HG03354 (cell line): ENCODE data around the gene MRFAP1L1.

ENCODE experiments used
- ATAC-seq: cut with Tn5 transposase; IDR thresholded peaks from one replicate; pipeline ENCODE4 v1.9.1; 2021; ENCODE audit warnings: mild to moderate bottlenecking; ENCODE audit not compliant: unreplicated experiment, poor library complexity, severe bottlenecking

The MRFAP1L1 gene

GRCh38 chr4:6718932-6719610 is 9.4 kb upstream of the MRFAP1L1 start:
- no peak for ATAC-seq

- ATAC-seq = no peak
These were observed 7.4 kb upstream of the MRFAP1L1 start for GRCh38 chr4:6716958-6717655.

DNA sequence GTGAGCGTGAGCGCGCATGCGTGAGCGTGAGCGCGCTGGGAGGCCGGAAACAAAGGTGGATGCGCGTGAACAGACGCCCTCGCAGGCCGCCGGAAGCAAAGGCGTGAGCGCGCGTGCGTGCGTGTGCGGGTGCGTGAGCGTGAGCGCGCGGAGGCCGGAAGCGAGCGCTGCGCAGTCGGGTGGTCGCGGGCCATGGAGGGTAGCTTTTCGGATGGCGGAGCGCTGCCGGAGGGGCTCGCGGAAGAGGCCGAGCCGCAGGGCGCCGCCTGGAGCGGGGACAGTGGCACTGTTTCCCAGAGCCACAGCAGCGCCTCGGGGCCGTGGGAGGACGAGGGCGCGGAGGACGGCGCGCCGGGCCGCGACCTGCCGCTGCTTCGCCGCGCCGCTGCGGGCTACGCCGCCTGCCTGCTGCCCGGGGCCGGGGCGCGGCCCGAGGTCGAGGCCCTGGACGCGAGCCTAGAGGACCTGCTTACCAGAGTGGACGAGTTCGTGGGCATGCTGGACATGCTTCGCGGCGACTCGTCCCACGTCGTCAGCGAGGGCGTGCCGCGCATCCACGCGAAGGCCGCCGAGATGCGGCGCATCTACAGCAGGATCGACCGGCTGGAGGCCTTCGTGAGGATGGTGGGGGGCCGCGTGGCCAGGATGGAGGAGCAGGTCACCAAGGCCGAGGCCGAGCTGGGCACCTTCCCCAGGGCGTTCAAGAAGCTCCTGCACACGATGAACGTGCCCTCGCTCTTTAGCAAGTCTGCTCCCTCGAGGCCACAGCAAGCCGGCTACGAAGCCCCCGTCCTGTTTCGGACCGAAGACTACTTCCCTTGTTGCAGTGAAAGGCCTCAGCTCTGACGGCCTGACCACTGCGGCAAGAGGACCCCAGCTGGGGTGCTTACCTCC is 6.6 kb upstream of the MRFAP1L1 start, which contains the start of gene BLOC1S4:
BLOC1S4 (plus strand) TSS at position 157 of the 894 bp plus-strand sequence; CDS start at position 193, 36 bp downstream.
- ATAC-seq = peak; percentile 87

DNA sequence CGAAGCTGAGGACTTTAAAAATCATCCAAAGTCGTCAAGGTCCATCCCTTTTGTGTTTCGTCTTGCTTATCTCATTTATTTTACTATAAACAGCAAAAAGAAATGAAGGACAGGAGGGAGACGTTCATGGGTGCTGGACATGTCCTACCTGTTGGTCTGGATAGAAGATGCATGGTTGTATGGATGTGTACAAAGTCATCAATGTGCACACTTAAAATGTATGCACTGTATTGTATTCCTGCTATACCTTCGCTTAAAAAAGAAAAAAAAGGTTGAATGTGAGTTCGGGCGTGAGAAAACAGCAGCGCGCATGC is 6.0 kb upstream of the MRFAP1L1 start:
- no peak for ATAC-seq

DNA sequence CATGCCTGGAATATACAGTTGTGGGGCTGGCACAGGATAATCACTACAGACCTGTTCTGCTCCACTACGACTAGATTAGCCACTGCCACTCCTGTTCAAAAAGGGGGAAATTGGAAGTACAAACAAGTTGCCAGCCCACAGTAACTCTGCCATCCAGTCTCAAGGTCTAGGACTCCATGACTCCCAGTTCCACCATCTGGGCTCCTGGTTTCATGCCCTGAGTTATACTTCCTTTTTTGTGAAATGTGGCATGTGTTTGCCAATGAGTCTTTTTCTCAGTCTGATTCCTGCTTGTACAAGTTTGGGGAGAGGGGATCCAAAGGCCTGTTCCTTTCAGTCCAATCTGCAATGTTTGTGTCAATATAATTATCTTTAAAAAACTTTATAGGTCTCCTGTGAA is 5.3 kb upstream of the MRFAP1L1 start:
- ATAC-seq = no peak

- ATAC-seq = no peak
These were observed 1.3 kb upstream of the MRFAP1L1 start for GRCh38 chr4:6710996-6711395.

- no peak for ATAC-seq
These were observed 617 bp upstream of the MRFAP1L1 start for GRCh38 chr4:6710282-6710681.

GRCh38 chr4:6706173-6706572 is 3.5 kb downstream of the MRFAP1L1 start:
- no peak for ATAC-seq

DNA sequence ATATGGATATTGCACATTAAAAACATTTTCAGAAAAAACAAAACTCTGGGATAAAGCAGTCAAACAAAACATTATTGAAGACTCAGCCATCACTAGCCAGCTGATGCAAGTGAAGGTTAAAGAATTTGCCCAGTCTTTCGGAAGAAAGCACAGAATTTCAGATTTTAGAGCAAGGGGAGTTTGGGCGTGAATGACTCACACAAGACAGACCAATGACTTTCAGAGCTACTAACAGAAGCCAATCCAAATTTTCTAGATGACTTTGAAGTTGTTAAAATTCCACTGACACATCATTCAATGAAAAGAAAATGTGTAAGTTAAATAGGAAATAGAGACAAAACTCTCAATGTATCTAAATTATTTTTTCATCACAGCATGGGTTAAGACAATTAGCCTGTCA is 4.0 kb downstream of the MRFAP1L1 start:
- no peak for ATAC-seq

DNA sequence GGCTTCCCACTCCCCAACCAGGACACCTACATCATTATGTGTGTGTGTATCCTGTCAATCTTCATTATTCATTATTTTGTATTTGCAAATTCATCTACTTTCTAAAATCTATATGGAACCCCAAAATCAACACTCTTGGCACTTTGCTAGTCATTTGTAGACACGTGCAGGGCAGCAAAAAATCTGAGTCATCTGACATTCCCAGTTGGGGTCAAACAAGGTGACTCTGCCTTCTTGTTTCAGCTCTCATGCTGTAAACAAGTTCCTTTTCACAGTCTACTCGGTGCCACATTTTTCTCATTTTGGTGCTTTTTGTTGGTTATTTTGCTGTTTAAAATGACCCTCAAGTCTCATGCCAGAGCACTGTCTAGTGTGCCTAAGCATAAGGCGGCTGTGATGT is 5.9 kb downstream of the MRFAP1L1 start:
- no peak for ATAC-seq

DNA sequence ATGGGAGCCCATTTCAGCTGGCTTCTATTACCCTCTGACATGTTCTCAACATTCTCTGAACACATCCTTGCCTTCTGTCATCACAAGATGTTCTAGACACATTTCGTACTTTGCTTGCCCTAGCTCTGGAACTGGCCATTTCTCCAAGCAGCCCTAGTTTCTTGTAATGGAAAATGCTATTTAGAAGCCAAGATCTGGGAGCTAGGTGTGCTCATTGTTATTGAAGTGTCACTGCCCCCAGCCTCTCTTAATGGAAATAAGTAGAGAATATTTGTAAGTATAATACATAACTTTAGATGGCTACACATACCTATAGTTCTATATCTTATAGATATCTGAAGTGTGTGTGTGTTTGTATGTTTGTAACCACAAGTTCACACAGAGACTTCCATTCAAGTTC is 6.9 kb downstream of the MRFAP1L1 start:
- no peak for ATAC-seq

DNA sequence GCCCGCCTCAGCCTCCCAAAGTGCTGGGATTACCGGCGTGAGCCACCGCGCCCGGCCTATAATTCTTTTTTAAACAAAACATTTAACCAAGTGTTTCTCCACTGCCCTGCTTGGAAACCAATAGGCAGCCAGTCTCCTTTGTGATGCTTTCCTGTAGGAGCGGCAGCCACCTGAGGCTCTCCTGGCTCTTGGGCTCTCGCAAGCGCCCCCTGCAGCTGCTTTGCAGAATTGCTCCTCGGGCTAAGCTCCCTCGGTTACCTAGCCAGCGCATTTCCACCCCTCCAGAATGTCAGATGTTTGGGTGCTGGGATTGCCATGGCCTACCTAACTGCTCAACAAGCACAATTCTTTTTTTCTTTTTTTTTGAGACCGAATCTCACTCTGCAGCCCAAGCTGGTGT is 8.3 kb downstream of the MRFAP1L1 start:
- no peak for ATAC-seq

- no peak for ATAC-seq
These were observed 9.8 kb downstream of the MRFAP1L1 start for GRCh38 chr4:6699903-6700302.

- ATAC-seq = no peak
These were observed 10.3 kb downstream of the MRFAP1L1 start for GRCh38 chr4:6699388-6699787.

DNA sequence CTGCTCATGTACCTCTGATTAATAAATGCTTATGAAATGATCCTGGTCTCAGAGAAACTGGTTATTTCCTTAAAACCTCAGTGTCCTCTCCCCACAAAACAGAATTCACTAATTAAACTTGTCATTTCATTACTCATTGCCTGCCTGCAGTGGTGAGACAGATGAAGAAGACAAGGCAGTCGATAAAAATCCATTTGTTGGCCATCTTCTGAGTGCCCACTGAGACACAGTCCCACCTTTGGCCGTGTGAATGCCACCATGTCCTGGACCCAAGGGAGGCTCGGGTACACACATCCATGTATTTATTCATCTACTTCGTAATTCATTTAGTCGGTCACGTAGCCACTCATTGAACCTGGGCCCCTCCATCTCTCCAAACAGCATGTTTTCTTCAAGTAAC is 12.5 kb downstream of the MRFAP1L1 start:
- ATAC-seq = no peak

- ATAC-seq = no peak
These were observed 13.1 kb downstream of the MRFAP1L1 start for GRCh38 chr4:6696611-6697010.

DNA sequence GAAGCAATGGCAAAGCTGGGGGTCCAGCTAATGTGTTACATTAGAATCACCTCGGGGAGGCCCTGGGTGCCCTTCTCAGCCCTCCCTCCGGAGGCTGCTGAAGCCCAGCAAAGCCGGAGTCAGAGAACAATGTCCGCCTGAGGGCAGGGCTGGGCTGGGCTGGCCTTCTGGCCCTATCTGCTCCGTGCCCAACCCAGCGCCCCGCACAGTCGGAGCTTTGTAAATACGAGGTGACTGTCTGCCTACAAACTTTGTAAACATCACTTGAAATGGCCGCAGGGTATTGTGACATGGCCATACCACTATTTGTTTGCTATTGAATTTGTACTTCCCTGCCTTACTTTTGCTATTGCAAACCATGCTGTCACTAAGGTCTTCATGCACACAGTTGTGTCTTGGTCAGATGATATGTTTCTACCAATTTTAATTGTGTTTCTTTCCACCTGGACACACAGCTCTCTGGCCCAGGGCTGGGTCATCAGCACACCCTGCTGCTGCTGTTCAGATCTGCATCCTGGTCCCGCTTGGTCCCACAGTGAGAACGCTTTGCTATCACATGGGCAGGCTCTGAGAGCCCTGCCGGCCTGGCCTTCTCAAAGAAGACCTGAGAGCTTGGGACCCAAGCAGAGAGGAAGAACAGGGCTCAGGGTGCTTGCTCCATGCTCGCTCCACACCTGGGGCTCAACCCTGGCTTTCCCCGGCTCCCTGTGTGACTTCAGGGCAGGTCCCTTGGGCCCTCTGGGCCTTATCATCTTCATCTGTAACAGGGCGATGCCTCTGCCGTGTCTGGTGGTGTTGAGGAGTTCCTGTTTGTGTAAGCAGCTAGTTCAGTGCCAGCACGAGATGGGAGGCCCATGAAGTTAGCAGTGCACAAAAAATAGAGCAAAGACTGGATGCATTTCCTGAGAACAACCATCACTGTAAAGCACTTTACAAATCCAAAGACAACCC is 13.7 kb downstream of the MRFAP1L1 start:
- no peak for ATAC-seq

GRCh38 chr4:6694177-6694901 is 15.3 kb downstream of the MRFAP1L1 start:
- no peak for ATAC-seq
